Calu3 (cell line): ENCODE data around the gene IRX5. TPM values are rescaled to one million over a fixed set of nuclear protein-coding genes. Genes with fewer than 3 reads are reported as not detected.

Source experiments
- BruUV-seq: library from RNA; stranded (reverse); fragments of 400-500 nt; replicated peaks from 2 replicates; lab custom pipeline; 2021; lab: Mats Ljungman, UMichigan
- CTCF ChIA-PET: fragments of 300-600 bp; sonication (Branson Sonifier 250); formaldehyde crosslinking; loops from one replicate; lab custom pipeline; 2022; ENCODE audit warnings: antibody characterized with exemption; lab: Charles Lee
- DNase-seq: peaks from one replicate; pipeline ENCODE4 v3.0.0; 2022
- H3K27ac Mint-ChIP-seq: one replicate; pipeline ENCODE4 v1.8.0; 2022; ENCODE audit warnings: mixed read lengths; ENCODE audit not compliant: unreplicated experiment
- H3K27me3 Mint-ChIP-seq: one replicate; pipeline ENCODE4 v1.8.0; 2022; ENCODE audit warnings: mixed read lengths; ENCODE audit not compliant: unreplicated experiment
- H3K36me3 Mint-ChIP-seq: one replicate; pipeline ENCODE4 v1.8.0; 2022; ENCODE audit warnings: mild to moderate bottlenecking, moderate library complexity, mixed read lengths; ENCODE audit not compliant: insufficient read depth, unreplicated experiment
- H3K4me1 Mint-ChIP-seq: one replicate; pipeline ENCODE4 v1.8.0; 2022; ENCODE audit warnings: mild to moderate bottlenecking, low read depth, mixed read lengths; ENCODE audit not compliant: unreplicated experiment
- H3K4me3 Mint-ChIP-seq: one replicate; pipeline ENCODE4 v1.8.0; 2022; ENCODE audit warnings: mild to moderate bottlenecking, low read depth, moderate library complexity, mixed read lengths; ENCODE audit not compliant: unreplicated experiment
- H3K9me3 Mint-ChIP-seq: one replicate; pipeline ENCODE4 v1.8.0; 2022; ENCODE audit warnings: low read depth, mixed read lengths; ENCODE audit not compliant: unreplicated experiment
- CTCF ChIP-seq: fragments of 200-600 bp; IDR thresholded peaks from one replicate; pipeline ENCODE4 v1.8.0; 2022; ENCODE audit warnings: antibody characterized with exemption; ENCODE audit not compliant: unreplicated experiment
- intact Hi-C: fragments of 100-400 bp; cut with micrococcal nuclease; formaldehyde crosslinking; loops from one replicate; pipeline ENCODE4 v1.10.0; 2022; ENCODE audit not compliant: unreplicated experiment
- total RNA-seq: library from RNA; stranded (reverse); gene quantifications from 2 replicates; pipeline ENCODE4 v1.2.3, GENCODE V29; 2022

IRX5 gene
- total RNA-seq, 1 experiment from 2014 or later: 2.5 TPM

DNA sequence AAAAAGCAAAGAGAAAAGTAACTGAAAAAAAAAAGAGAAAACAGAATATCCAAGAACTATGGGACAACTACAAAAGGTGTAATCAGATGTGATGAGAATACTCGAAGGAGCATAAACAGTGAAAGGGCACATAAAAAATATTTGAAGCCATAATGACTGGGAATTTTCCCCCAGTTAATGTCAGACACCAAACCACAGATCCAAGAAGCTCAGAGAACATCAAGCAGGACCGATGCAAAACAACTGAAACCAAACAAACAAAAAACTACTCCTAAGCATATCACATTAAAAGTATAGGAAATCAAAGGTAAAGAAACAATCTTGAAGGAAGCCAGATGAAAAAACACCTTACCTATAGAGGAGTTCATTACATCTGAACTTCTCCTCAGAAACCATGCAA is 27.6 kb upstream of the IRX5 start:
- Mint-ChIP-seq H3K36me3 (no peaks in the 10 kb centered on the region), H3K4me3 (no peak overlapping the region), H3K4me1 (no peaks in the 10 kb centered on the region), H3K27ac (no peak overlapping the region), H3K9me3 (peaks cover 5% of the 10 kb centered on the region), H3K27me3 (no peaks in the 10 kb centered on the region)
- no peak for DNase-seq
- no TSS peak for BruUV-seq
- intact Hi-C loops: no loop called here
- CTCF ChIA-PET: no interaction called here
- TF ChIP-seq CTCF: no peak

GRCh38 chr16:54911079-54911478 is 19.6 kb upstream of the IRX5 start:
- H3K27ac Mint-ChIP-seq: no peak overlapping the region

GRCh38 chr16:54912720-54913119 is 17.9 kb upstream of the IRX5 start:
- Mint-ChIP-seq H3K4me3 (no peak overlapping the region), H3K36me3 (peaks cover 2% of the 10 kb centered on the region), H3K27me3 (no peaks in the 10 kb centered on the region), H3K27ac (no peak overlapping the region), H3K4me1 (no peaks in the 10 kb centered on the region), H3K9me3 (peaks cover 3% of the 10 kb centered on the region)
- no peak for DNase-seq
- BruUV-seq: no TSS peak
- CTCF ChIA-PET: no interaction called here
- TF ChIP-seq CTCF: no peak
- intact Hi-C loops: no loop called here

More at GRCh38 chr16:54911079-54911478, 19.6 kb upstream of the IRX5 start:
- BruUV-seq: no TSS peak
- Mint-ChIP-seq H3K36me3 (no peaks in the 10 kb centered on the region), H3K9me3 (peaks cover 3% of the 10 kb centered on the region), H3K27me3 (no peaks in the 10 kb centered on the region), H3K4me1 (no peaks in the 10 kb centered on the region), H3K4me3 (no peak overlapping the region)
- TF ChIP-seq CTCF: no peak
- no peak for DNase-seq
- intact Hi-C loops: no loop called here
- CTCF ChIA-PET: no interaction called here

DNA sequence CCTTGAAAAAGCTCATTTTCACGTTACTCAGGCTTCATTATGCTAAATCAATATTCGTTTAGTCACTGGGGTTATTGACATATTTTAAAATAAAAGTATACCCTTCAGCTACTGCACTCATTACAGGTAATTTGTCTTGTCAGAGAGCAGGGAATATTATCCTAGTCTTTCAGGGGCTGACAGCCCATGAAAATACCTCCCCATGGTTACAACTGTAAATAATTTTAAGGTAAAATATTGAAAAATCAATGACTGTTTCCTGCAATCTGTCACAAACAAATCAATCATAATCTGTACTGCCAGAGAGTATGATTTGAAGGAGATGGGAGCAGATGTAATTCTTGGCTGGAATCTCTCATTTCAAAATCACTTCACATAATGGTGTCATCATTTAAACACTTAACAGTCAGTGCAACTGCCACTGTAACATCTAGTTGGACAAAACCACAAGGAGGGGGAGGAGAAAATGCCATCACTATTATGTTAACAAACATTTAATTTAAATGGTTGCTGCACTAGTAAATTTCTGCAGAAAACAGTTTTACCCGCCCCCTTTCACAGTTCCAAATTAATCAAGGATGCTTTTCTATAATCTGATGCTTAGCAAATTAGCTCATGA is 9.3 kb upstream of the IRX5 start:
- intact Hi-C loops: loop anchor here (10.0 kb wide), 1 partner anchor 637 kb away; the partner anchor contains the start of gene IRX3
- DNase-seq: no peak
- TF ChIP-seq CTCF: no peak
- H3K4me1 Mint-ChIP-seq: peaks cover 6% of the 10 kb centered on the region
- CTCF ChIA-PET: no interaction called here
- no peaks in the 10 kb centered on the region for H3K27me3 Mint-ChIP-seq
- H3K27ac Mint-ChIP-seq: no peak overlapping the region
- no peak overlapping the region for H3K4me3 Mint-ChIP-seq
- H3K9me3 Mint-ChIP-seq: no peaks in the 10 kb centered on the region
- BruUV-seq: no TSS peak
- peaks cover 11% of the 10 kb centered on the region for H3K36me3 Mint-ChIP-seq
